K562 (cell line): ENCODE data around the gene SCAP. TPM values are rescaled to one million over a fixed set of nuclear protein-coding genes. Genes with fewer than 3 reads are reported as not detected.

Source experiments
- ATF1 ChIP-seq, 2 experiments: fragments of 450-650 bp in 1 of 2; IDR thresholded peaks; 2 replicates each; pipeline ENCODE4 v1.6.1; 2016; ENCODE audit warnings: missing compliant biosample characterization in 1 of 2, missing genetic modification characterization in 1 of 2
- BCOR ChIP-seq: fragments of 450-650 bp; IDR thresholded peaks from 2 replicates; pipeline ENCODE4 v1.6.1; 2016
- CXXC5 ChIP-seq: fragments of 250-450 bp; sonication (Bioruptor Pico); IDR thresholded peaks from 2 replicates; pipeline ENCODE4 v1.8.0; 2022; ENCODE audit warnings: inconsistent platforms, mild to moderate bottlenecking, moderate library complexity
- EP400 ChIP-seq: fragments of 450-650 bp; IDR thresholded peaks from 2 replicates; pipeline ENCODE4 v1.6.1; 2017; ENCODE audit warnings: antibody characterized with exemption, mild to moderate bottlenecking, moderate library complexity
- ETS2 ChIP-seq: IDR thresholded peaks from 2 replicates; pipeline ENCODE4 v1.6.1; 2016; ENCODE audit warnings: borderline replicate concordance, missing genetic modification characterization, mild to moderate bottlenecking, moderate library complexity, missing compliant biosample characterization; ENCODE audit not compliant: poor library complexity, severe bottlenecking
- FOXK2 ChIP-seq, 2 experiments: fragments of 450-650 bp; IDR thresholded peaks in 1 of 2; conservative IDR thresholded peaks in 1 of 2; 2 replicates each; pipeline ENCODE4 v1.6.1; 2016; ENCODE audit warnings: low read depth in 2 of 2, mild to moderate bottlenecking in 1 of 2
- LEF1 ChIP-seq: fragments of 450-650 bp; IDR thresholded peaks from 2 replicates; pipeline ENCODE4 v1.6.1; 2016; ENCODE audit warnings: mild to moderate bottlenecking
- NBN ChIP-seq: fragments of 450-650 bp; IDR thresholded peaks from 2 replicates; pipeline ENCODE4 v1.6.1; 2016; ENCODE audit warnings: low read depth, mild to moderate bottlenecking
- NCOA1 ChIP-seq: fragments of 450-650 bp; IDR thresholded peaks from 2 replicates; pipeline ENCODE4 v1.6.1; 2016; ENCODE audit warnings: low read depth
- PRMT5 ChIP-seq: sonication (generic); formaldehyde crosslinking; IDR thresholded peaks from 2 replicates; pipeline ENCODE4 v1.5.0; 2020; ENCODE audit warnings: missing genetic modification reagents
- RAD51 ChIP-seq: fragments of 450-650 bp; IDR thresholded peaks from 2 replicates; pipeline ENCODE4 v1.7.1; 2016; ENCODE audit warnings: low read depth, mild to moderate bottlenecking, borderline replicate concordance
- RBBP5 ChIP-seq: fragments of 200-600 bp; sonication (generic); IDR thresholded peaks from 2 replicates; pipeline ENCODE4 v1.6.1; 2012; ENCODE audit warnings: borderline replicate concordance, mild to moderate bottlenecking, low read length, control low read depth, inconsistent platforms; ENCODE audit not compliant: insufficient read depth, poor library complexity, severe bottlenecking
- SUPT5H ChIP-seq: fragments of 450-650 bp; IDR thresholded peaks from 2 replicates; pipeline ENCODE4 v1.6.1; 2016
- TBL1XR1 ChIP-seq, 2 experiments: IDR thresholded peaks; 2 replicates each; pipeline ENCODE4 v1.6.1; 2012; ENCODE audit warnings: improper control_type of control experiment in 2 of 2, low read length in 2 of 2, mild to moderate bottlenecking in 1 of 2
- ZNF174 ChIP-seq: fragments of 250-450 bp; sonication (Bioruptor Pico); IDR thresholded peaks from 2 replicates; pipeline ENCODE4 v1.4.0; 2020; ENCODE audit warnings: mild to moderate bottlenecking
- ZNF263 ChIP-seq: sonication (generic); formaldehyde crosslinking; IDR thresholded peaks from 2 replicates; pipeline ENCODE4 v1.8.0; 2022; ENCODE audit warnings: mild to moderate bottlenecking, missing genetic modification reagents, borderline replicate concordance
- ZNF384 ChIP-seq: IDR thresholded peaks from 2 replicates; pipeline ENCODE4 v1.6.1; 2012; ENCODE audit warnings: low read depth, low read length, improper control_type of control experiment
- ZNF668 ChIP-seq: fragments of 250-450 bp; sonication (Bioruptor Pico); IDR thresholded peaks from 2 replicates; pipeline ENCODE4 v1.8.0; 2022; ENCODE audit warnings: mild to moderate bottlenecking, inconsistent platforms
- polyA plus RNA-seq, 8 experiments: library from polyadenylated mRNA; depleted of rRNA in 4 of 8; stranded (reverse) in 5 of 8; unstranded in 3 of 8; fragments of >200 nt; fragmentation: Nextera tagmentation in 2 of 8; fragmentation: Illumina TruSeq in 1 of 8; extraction: Ambion mirVana in 2 of 8; extraction: Trizol in 1 of 8; gene quantifications; 2 replicates each; pipeline versions ENCODE4 v1.2.1 to v1.2.3, GENCODE V29; 2011 to 2014; ENCODE audit warnings: inconsistent platforms in 1 of 8, missing spikeins in 1 of 8
- total RNA-seq, 7 experiments: library from RNA; depleted of rRNA in 6 of 7; stranded (reverse); fragments of >200 nt in 6 of 7; fragmentation: Illumina TruSeq in 2 of 7; extraction: Trizol in 2 of 7; gene quantifications; 2 replicates each; pipeline versions ENCODE4 v1.2.1 to v1.2.3, GENCODE V29; 2011 to 2021; ENCODE audit warnings: low replicate concordance in 1 of 7
- TF ChIP-seq, protein P1 (sequence below): fragments of 450-650 bp; IDR thresholded peaks from 2 replicates; pipeline ENCODE4 v1.6.1; 2017; ENCODE audit warnings: antibody characterized with exemption, mild to moderate bottlenecking

SCAP gene
- total and polyA plus RNA-seq, 9 of the 15 experiments (the other 6 are each of a cell fraction or from before 2014, with no cell fraction given): 2.6 to 104 (median 37.8) TPM

DNA sequence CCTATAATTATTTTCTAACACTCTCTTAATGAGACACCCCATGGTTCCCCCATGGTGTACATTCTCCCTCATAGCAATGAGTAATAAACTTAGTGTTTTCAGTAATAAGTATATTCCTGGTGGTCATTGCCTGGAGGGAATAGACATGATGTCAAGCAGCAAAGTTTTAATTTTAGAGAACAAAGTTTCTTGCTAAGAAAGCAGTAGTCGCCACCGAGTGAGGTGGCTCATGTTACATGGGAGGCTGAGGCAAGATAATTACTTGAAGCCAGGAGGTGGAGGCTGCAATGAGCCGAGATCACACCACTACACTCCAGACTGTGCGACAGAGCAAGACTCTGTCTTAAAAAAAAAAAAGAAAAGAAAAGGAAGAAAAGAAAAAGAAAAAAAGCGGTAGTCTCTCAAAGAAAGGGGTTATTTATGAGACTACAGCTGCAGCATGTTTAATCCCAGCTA, 40.2 kb upstream of the SCAP start (continued):
- TF ChIP-seq ZNF174 (CRISPR knock-in tag) (no peak), ZNF668 (CRISPR knock-in tag) (peak; percentile 15; the same call in 1 of the 2 replicates), LEF1 (0 out of 2 replicates have a peak, but pooled peaks have one; percentile 34), ZNF263 (CRISPR knock-in tag) (no peak), RBBP5 (peak; percentile 25), ATF1 (CRISPR knock-in tag; IDR thresholded peaks at IDR 0.05) (no peak), ATF1 (tag; IDR thresholded peaks at IDR 0.05) (0 out of 2 replicates have a peak, but pooled peaks have one; percentile 17), ETS2 (no peak), BCOR (peak; percentile 42; the same call in 1 of the 2 replicates), CXXC5 (peak; percentile 37; the same call in 1 of the 2 replicates), ZNF384 (0 out of 2 replicates have a peak, but pooled peaks have one; percentile 46), FOXK2 (conservative IDR thresholded peaks at IDR 0.05 in 1 of 2, IDR thresholded peaks at IDR 0.05 in 1 of 2; ENCODE audit: low read depth in 2 of 2) (peak in 1 of 2 experiments; percentile 50; a peak in 2 of 4 replicates), SUPT5H (0 out of 2 replicates have a peak, but pooled peaks have one; percentile 33), PRMT5 (no peak), NBN (peak; percentile 85), EP400 (peak; percentile 46), TBL1XR1 (IDR thresholded peaks at IDR 0.05; ENCODE audit: low read length in 2 of 2) (no peak), RAD51 (no peak), NCOA1 (peak; percentile 52; the same call in 1 of the 2 replicates)
- TF ChIP-seq, protein P1, sequence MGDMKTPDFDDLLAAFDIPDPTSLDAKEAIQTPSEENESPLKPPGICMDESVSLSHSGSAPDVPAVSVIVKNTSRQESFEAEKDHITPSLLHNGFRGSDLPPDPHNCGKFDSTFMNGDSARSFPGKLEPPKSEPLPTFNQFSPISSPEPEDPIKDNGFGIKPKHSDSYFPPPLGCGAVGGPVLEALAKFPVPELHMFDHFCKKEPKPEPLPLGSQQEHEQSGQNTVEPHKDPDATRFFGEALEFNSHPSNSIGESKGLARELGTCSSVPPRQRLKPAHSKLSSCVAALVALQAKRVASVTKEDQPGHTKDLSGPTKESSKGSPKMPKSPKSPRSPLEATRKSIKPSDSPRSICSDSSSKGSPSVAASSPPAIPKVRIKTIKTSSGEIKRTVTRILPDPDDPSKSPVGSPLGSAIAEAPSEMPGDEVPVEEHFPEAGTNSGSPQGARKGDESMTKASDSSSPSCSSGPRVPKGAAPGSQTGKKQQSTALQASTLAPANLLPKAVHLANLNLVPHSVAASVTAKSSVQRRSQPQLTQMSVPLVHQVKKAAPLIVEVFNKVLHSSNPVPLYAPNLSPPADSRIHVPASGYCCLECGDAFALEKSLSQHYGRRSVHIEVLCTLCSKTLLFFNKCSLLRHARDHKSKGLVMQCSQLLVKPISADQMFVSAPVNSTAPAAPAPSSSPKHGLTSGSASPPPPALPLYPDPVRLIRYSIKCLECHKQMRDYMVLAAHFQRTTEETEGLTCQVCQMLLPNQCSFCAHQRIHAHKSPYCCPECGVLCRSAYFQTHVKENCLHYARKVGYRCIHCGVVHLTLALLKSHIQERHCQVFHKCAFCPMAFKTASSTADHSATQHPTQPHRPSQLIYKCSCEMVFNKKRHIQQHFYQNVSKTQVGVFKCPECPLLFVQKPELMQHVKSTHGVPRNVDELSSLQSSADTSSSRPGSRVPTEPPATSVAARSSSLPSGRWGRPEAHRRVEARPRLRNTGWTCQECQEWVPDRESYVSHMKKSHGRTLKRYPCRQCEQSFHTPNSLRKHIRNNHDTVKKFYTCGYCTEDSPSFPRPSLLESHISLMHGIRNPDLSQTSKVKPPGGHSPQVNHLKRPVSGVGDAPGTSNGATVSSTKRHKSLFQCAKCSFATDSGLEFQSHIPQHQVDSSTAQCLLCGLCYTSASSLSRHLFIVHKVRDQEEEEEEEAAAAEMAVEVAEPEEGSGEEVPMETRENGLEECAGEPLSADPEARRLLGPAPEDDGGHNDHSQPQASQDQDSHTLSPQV: peak; percentile 49; the same call in 1 of the 2 replicates
